Naive thymus-derived CD8-positive, alpha-beta T cell (primary cell): ENCODE measurements around the gene MRS2. TPM values are rescaled to one million over a fixed set of nuclear protein-coding genes. Genes with fewer than 3 reads are reported as not detected.

Source experiments
- ATAC-seq, 2 donors: fragments of 150-1000 bp; cut with Tn5 transposase in 1 of 2; sonication (Bioruptor Pico), chemical (Tn5 transposase) in 1 of 2; 1 replicate in 1 of 2; 2 replicates in 1 of 2; pipeline ENCODE4 v1.10.0; 2021; ENCODE audit warnings: mild to moderate bottlenecking in 2 of 2, moderate library complexity in 2 of 2
- POLR2A ChIA-PET: fragments of 350-600 bp; sonication (Branson Sonifier 250); formaldehyde crosslinking; loops from one replicate; lab custom pipeline; 2021; ENCODE audit warnings: antibody characterized with exemption; lab: Charles Lee
- DNase-seq, 10 donors: peaks; one replicate each; pipeline versions ENCODE4 v3.0.0 to v3.0.0-alpha.2; 2020 to 2022
- H3K27ac Mint-ChIP-seq, 10 donors: one replicate each; pipeline ENCODE4 v1.8.0; 2020 to 2022; ENCODE audit warnings: mild to moderate bottlenecking in 10 of 10, mixed read lengths in 10 of 10, moderate library complexity in 4 of 10, inconsistent platforms in 1 of 10
- H3K27me3 Mint-ChIP-seq, 5 donors: one replicate each; pipeline ENCODE4 v1.8.0; 2021 to 2022; ENCODE audit warnings: mixed read lengths in 5 of 5
- H3K36me3 Mint-ChIP-seq, 3 donors: one replicate each; pipeline ENCODE4 v1.8.0; 2020 to 2022; ENCODE audit warnings: mixed read lengths in 3 of 3, mild to moderate bottlenecking in 2 of 3, inconsistent platforms in 1 of 3
- H3K4me1 Mint-ChIP-seq, 4 donors: one replicate each; pipeline ENCODE4 v1.8.0; 2021 to 2022; ENCODE audit warnings: mixed read lengths in 4 of 4
- H3K4me3 Mint-ChIP-seq, 10 donors: one replicate each; pipeline ENCODE4 v1.8.0; 2020 to 2022; ENCODE audit warnings: mild to moderate bottlenecking in 10 of 10, mixed read lengths in 10 of 10, moderate library complexity in 6 of 10, inconsistent platforms in 1 of 10
- H3K9me3 Mint-ChIP-seq, 9 donors: one replicate each; pipeline ENCODE4 v1.8.0; 2020 to 2022; ENCODE audit warnings: mixed read lengths in 9 of 9, mild to moderate bottlenecking in 3 of 9, inconsistent platforms in 1 of 9, moderate library complexity in 1 of 9
- polyA plus RNA-seq, 3 donors: library from polyadenylated mRNA; unstranded; fragments of 300-500 nt; fragmentation: Illumina TruSeq; gene quantifications; one replicate each; pipeline ENCODE4 v1.2.3, GENCODE V29; 2021
- total RNA-seq, 8 experiments: library from RNA in 2 of 8; stranded (reverse) in 2 of 8; gene quantifications; one replicate each; pipeline ENCODE4 v1.2.3 and lab custom pipeline; 2021 to 2026

The MRS2 gene
- total and polyA plus RNA-seq, 5 experiments from 2014 or later: 13.2 to 22.1 (median 19.7) TPM

GRCh38 chr6:24469811-24470210 lies 67.1 kb downstream of the MRS2 start:
- no peak for ATAC-seq
- POLR2A ChIA-PET: no interaction called here
- Mint-ChIP-seq H3K4me1 (no peaks in the 10 kb centered on the region), H3K4me3 (no peak overlapping the region), H3K27me3 (no peaks in the 10 kb centered on the region), H3K36me3 (peaks cover 0 to 8% (median 3%) of the 10 kb centered on the region in 3 donors), H3K27ac (no peak overlapping the region), H3K9me3 (no peaks in the 10 kb centered on the region)
- DNase-seq: no peak

- POLR2A ChIA-PET: no interaction called here
- ATAC-seq: no peak
- no peak for DNase-seq
- peaks cover 0 to 6% (median 0%) of the 10 kb centered on the region in 3 donors for H3K36me3 Mint-ChIP-seq
- no peak overlapping the region for H3K27ac Mint-ChIP-seq
- H3K4me3 Mint-ChIP-seq: no peak overlapping the region
- H3K4me1 Mint-ChIP-seq: no peaks in the 10 kb centered on the region
- no peaks in the 10 kb centered on the region for H3K27me3 Mint-ChIP-seq
- H3K9me3 Mint-ChIP-seq: no peaks in the 10 kb centered on the region
These were observed 69.4 kb downstream of the MRS2 start for GRCh38 chr6:24472181-24472580.

Other genes with a start within 250 kb of the MRS2 start
- not detected for gene DCDC2, start 44.9 kb upstream of the MRS2 start, total RNA-seq
- not detected for gene DCDC2, start 44.9 kb upstream of the MRS2 start, polyA plus RNA-seq
- gene GPLD1, start 86.6 kb downstream of the MRS2 start, total RNA-seq: 1 to 10 TPM; 1.6 to 1.8 TPM
- gene GPLD1, start 86.6 kb downstream of the MRS2 start, polyA plus RNA-seq: 1 to 10 TPM in 1 of 3 donors, not detected in 2; 1.1 TPM
- 10 to 100 TPM; 18.8 to 20.7 TPM for gene ALDH5A1, start 92.0 kb downstream of the MRS2 start, total RNA-seq
- gene ALDH5A1, start 92.0 kb downstream of the MRS2 start, polyA plus RNA-seq: 10 to 100 TPM; 14.0 to 24.8 (median 15.8) TPM
- not detected for gene KIAA0319, start 243.3 kb downstream of the MRS2 start, total RNA-seq
- gene KIAA0319, start 243.3 kb downstream of the MRS2 start, polyA plus RNA-seq: under 1 TPM in 2 of 3 donors, not detected in 1; 0.07 TPM